CD1c-positive myeloid dendritic cell (primary cell): Measurements from ENCODE around the gene GOLT1A.

ENCODE experiments used
- DNase-seq: peaks from one replicate; pipeline ENCODE4 v3.0.0-alpha.2; 2016; ENCODE audit errors: extremely low spot score

Gene GOLT1A, protein sequence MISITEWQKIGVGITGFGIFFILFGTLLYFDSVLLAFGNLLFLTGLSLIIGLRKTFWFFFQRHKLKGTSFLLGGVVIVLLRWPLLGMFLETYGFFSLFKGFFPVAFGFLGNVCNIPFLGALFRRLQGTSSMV

DNA sequence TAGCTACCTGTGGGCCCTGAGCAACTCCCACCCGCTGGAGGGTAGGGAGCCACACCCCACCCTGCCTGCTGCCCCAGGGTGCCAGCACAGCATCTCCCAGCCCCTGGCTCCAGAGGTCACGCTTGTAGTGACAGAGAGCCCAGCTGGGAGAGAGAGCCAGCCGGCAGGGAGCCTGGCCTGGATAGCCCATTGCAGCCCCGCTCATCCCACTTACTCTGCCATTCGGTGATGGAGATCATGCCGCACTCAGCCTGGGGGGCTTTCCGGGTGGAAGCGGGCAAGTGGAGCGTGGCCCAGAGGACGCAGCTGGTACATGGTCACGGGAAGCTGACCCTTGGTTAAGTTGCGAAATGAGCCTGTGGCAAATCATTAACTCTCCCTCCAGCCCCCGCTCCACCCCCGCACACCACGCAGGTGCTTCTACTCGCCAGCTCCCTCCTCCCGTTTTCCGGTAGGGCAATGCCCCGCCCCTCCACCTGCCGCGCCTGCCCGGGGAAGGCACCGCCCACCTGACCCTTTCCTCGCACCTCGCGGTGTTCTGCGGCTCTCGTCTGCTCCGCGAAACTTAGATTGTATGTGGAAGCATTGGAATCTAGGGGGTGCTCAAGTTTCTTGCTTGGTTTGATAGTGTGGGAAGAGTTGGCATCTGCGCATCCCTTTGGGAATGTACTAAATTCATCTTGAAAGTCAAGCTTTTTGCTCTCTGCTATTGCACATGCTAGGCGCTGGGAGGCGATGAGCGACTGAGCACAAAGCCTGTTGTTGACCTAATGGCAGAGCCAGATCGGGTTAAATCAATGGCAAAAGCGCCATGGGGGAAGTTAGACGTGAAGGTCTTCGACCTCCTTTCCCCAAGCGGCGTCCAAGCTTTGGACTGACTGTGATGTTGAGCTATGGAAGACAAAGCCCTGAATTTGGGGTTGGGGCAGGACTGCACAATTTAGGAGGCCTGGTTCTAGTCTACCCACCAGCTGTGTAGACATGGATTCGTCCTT, at the start of gene GOLT1A:
Gene GOLT1A, minus strand, starts transcription at position 321 of the 995 bp plus-strand sequence. Its CDS starts 82 bp downstream, at position 239.
- DNase-seq: peak; percentile 58

DNA sequence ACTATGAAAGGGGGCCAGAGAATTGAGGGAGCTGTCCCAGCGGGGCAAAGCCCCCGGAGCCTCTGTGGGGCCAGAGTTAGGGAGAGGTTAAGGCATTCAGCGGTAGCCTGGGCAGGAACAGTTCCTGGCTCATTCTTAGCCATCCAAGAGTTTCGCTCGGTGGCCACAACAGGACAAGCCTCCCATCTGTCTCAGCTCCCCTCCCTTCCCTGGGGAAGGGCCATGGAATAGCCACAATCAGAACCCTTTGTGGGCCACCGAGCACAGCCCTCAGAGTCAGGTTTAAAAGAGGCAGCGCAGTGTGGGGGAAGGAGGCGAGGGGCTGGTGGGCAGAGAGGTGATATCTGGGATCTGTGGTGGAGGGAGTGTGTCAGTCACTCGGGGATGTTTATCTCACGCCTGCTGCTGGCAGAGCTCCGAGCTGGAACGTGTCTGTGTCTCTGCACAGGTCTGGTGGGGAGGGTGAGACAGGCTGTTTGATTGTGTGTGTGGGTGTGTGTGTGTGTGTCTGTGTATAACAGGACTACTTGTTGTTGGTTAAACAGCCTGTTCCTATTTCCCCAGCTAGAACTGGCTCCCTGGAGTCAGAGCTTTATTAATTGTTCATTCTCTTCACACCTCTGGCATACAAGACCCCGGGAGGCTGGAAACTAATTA, 49.6 kb upstream of the GOLT1A start:
- no peak for DNase-seq

DNA sequence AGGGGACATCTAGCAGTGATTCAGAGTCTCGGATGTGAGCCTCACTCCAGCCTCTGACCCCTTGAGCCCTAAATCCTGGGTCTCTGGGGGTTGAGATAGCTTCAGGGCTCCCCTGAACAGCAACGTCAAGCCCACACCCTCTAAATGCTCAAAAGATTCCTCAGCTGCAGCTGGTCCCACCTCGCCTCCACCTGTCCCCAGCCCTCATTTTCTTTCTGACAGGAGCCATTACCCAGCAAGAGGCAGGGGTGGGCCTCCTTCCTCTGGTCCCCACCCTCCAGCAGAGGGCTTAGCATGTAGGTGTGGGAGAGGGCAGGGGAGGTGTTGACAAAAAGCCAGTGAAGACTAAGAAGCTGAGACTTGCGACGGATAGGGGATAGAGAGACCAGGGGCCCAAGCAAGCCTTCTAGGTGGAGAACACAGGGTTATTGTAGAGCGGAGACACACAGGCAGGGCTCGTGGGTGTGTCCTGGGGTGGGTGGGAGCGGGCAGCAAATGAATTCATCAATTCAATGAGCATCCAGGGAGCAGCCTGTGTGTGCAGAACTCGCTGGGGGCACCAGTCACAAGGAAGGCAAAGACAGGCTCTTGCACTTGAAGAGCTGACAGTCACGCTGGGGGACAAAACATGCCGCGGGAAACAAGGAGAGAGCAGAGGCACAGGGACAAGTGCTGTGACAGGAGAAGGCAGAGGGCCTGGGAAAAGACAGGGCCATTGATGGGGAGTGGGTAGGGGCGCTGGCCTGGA, 48.9 kb upstream of the GOLT1A start:
- DNase-seq: no peak

DNA sequence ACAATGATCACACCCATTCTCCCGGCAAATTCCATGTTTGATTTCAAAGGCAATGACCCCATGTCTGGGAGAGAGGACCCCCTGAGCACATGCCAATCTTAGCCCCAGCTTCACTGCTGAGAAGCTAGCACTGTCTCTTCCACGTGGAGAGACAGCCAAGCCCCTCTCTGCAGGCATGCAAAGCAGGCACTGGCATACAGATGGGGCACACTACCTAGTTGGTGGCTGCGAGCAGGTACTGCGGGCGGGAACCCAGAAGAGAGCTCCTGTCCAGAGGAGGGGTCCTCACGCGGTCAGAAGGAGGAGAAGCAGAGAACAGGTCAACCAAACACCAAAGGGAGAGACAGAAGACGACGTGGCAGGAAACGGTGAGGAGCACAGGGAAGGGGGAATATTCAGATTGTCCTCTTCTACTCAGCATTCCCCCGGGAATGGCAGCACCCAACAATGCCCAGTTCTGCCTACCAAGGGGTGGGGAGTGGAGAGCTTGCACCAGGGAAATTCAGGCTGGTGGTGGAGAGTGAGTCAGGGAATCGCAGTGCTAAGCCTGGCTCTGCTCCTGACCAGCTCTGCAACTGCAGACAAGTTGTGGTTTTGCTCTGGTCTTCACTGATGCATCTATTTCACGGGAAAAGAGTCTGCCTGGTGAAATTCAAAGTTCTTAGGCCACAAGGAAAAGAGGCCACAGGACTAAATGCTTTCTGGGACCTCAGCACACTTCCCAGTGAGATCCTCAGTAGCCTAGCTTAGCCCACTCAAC, 48.1 kb upstream of the GOLT1A start:
- DNase-seq: no peak

DNA sequence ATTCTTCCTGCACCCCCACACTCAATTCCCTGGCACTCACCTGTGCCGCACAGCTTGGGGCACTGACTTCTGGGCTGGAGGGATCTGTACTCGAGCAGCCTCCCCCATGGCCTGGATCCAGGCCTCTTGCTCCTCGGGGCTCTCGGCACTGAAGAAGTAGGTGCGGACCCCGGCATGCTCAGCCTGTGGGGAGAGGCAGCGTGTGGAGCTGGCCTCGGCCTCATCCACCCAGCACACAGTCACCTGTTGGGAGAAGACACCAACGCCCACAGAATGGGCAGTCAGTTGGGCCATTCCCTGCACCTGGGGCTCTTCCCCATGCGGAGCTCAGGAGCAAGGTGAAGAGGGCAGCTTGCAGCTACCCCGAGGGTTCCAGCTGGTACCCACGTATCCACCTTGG, 47.5 kb upstream of the GOLT1A start:
- no peak for DNase-seq

DNA sequence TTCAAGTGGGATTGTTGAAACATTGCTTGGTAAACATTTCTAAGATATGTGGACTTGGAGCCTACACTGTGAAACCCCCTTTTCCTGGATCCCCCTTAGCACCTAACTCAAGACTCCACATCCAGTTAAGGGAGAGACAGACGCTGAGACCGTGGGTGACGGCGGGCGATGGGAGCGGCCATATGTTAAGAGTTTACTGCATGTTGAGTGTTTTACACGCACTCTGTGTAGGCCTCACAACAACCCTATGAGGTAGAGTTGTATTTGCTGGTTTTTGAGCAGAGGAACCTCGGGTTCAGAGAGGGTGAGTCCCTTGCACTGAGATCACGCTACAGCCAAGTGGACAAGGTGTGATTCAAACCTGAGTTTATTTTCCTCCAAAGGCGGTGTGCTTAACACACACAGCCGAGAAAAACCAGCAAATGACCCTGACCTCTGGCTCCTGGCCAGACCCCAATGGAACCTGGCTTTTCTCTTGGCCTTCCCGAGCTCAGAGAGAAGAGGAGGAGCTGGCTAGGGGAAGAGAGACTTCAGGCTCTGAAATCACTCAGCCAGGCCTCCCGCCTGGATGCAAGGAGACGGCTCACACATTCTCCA, 46.9 kb upstream of the GOLT1A start:
- no peak for DNase-seq

DNA sequence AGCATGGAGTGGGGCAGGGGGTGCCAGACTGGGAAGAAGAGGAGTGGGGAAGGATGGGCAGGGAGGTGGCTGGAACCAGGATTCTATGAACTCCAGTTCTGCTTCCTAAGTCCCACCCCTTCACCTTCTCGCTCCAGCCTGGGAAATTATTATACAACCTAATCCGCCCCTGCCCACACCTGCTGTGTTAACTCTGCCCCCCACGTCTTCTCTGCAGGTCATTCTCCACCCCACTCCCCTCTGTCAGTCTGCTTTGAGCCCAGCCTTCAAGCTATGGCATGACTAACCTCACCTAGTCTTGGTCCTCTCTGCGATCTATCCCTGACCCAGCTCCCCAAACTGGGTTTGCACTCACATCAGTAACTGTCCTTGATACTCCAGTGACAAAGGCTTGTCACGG, 46.0 kb upstream of the GOLT1A start:
- DNase-seq: no peak

DNA sequence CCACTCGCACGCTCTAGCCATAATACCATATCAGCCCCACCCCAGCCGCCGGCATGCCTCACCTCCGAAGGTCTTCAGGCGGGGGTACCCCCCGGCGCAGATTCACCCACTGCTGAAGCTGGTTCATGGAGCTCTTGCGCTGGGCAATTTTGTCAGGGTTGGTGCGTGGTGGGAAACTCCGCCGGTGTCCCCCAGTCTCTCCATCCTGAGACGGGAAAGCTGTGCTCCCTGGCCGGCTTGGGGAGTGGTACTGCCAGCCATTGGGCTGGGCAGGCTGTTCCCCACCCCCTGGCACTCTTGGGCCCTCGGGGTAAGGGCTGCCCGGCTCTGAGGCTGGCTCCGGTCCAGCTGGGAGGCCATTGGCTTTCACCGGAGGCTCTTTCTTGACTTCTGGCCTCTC, 45.4 kb upstream of the GOLT1A start:
- no peak for DNase-seq

DNA sequence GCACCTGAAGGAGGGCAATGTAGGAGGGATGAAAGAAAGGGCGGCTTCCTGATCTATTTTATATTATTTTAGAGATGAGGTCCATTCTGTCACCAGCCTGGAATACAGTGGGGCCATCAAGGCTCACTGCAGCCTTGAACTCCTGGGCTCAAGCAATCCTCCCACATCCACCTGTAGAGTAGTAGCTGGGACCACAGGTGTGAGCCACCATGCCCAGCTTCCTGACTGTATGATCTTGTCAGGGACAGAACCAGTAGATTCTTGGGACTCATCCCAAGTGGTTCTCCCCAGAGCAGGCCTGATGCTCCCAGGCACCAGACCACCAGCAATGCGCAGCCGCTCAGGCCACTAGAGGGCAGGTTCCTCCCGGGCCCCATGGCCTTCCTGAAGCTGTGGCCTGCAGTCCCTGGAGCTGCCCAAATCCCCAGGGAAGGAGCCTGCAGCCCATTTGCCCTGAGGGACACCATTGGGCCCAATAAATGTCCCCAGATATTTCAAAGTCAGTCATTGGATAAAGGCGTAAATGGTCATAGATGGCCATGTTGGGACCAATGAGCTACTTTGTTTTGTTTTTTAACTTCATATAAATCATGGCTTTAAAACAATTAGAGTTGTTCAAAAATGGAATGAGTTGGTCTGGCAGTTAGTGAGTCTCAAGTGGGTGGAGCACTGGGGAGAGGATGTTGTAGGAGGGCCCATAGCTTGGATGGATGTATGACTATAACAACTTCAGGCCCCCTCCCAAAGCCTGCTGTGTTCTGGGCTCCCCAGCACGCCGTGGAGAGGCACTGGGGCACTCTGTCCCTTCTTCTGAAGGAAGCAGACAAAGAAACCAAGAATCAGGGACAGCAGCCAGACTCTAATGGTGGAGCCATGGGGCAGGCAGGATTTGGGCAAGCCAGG, 44.7 kb upstream of the GOLT1A start:
- peak; percentile 53 for DNase-seq

DNA sequence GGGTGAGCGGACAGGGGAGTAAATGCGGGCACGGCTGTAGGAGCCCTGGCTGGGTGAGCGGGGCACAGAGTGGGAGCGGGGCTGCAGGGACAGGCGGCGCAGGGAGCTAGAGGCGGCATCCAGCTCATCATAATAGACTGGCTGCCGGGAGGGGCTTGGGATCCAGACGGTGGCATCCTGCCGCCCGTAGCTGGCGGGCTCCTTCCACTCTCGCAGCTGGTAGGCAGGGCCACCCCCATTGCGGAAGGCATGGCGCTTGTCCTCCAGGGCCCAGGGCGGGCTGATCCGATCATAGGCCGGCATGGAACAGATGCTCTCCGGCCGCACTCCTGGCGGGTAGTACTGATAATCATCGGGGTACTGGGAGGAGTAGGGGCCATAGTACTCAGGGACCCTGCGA, 43.7 kb upstream of the GOLT1A start:
- no peak for DNase-seq

DNA sequence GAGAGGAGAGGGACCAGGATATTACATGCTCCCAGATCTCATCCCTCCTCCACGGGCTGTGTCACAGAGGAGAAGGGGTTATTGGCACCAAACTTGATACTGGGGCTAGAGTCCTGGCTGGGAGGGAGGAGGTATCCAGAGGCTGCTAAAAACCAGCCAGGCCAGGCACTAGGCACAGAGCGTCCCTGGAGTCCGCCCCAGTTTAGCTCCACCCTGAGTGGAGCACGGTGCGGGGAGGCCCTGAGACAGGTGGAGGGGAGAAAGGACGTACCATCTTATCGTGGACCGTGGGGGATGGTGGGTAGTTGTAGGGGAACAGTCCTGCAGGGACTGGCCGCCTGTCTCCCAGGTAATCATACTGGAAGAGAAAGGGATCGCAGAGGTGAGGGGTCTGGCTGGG, 42.7 kb upstream of the GOLT1A start:
- DNase-seq: no peak

DNA sequence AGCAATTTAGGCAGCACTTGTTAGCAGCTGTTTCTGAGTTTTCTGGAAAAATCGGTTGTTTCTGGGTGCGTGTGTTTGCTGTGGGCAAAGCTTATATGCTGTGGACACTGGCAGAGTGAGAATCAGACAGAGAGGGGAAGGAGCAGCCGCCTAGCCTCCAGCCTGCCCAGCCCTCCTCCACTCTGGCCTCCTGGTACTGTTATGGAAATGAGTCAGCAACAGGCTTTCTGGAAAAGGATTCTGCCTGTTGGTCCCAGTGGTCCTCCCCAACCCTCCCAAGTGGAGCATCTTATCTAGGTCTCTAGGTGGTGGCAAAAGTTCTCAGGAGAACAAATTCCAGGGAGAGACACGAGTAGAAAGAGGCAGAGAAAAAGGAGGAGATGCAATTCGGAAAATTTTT, 42.2 kb upstream of the GOLT1A start:
- no peak for DNase-seq

DNA sequence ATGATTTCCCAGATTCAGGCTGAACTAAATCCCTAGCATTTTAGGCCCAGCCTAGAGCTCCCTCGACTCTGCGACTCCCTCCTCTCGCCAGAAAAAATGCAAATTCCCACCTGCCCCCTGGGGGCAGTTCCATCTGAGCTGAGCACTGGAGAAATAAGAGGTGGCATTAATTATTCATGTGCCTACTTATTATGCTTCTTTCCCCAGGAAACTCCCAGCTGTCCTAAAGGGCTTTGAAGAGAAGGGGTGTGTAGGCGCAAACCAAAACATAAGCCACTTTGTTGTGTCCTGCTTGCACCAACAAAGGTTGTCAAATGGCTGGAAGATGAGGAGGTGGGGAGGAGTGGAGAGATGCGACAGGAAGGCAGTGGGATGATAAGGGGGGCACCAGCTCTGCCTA, 41.4 kb upstream of the GOLT1A start:
- no peak for DNase-seq

DNA sequence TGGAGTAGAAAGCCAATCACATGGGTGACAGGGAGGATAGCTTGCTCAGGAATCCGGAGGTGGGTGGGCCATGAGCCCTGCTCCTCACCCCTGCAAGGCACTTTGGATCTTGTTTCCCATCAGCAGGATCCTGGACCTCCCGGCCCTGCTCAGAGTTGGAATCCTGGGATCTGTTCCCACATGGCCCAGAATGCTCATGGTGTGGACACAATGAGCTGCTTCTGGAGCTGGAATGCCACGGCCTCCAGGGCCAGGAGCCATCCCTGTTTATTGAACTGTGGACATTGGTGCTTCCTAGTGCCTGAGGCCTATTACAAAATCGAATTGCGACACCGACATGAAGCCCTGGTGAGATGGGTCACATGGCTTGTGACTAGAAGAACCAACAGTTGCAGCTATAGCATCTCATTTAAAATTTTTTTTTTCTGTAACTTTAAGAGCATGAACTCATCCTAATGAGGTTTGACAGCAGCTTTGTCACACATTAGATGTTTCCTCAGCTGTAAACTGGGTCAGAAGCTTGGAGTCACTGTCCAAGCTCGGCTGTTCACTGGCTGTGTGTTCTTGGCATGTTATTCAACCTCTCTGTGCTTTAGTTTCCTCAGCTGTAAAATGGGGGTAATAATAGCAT, 40.4 kb upstream of the GOLT1A start:
- DNase-seq: peak; percentile 65

DNA sequence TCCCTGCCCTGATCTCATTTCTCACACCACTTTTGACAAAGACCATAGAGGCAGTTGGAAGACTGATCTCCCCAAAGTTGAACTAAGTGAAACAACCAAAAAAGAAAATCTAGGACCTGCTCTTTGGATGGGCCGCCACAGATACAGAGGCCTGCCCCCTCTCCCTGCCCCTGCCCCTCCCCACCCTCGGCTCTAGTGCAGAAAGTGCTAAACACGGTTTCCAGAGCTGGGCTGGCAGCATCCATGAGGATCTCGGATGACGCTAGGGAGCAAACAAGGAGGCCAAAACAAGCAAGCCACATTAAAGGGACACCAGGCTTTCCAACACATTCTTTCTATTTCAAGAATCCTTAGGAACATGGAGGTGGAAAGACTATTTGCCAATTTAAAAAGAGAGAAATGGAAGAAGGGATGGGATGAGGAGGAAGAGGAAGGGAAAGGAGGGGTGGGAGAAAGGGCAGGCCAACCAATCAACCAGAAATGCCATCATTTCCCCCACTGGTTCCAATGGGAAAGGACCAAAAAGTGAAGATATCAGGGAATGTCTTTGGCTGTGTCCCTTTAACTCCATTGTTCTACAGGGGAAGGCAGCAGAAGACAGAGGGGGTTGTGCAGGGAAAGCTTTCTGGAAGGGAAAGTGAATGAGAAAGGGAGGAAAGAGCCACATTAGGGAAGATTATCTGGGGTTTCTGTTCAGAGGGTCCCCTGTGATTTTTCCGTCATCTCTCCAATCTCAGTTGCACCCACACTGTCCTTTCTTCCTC, 38.3 kb upstream of the GOLT1A start:
- DNase-seq: no peak

DNA sequence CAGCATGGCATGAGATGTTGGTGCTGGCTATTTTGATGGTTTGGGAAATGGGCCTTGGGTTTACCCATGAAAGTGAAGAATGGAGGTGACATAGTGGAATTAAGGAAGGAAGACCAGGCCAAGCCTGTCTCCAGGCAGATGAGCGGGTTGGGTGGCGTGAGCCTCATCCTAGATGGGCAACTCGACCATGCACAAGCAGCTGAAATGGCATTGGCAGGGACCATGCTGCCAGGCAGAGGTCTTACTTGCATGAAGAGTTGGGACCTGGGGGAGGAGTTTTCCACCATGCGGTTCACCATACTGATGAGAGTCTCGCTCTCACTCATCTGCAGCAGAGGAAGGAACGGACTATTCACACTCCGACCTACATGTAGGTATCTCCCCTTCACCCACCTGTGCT, 37.5 kb upstream of the GOLT1A start:
- DNase-seq: no peak

DNA sequence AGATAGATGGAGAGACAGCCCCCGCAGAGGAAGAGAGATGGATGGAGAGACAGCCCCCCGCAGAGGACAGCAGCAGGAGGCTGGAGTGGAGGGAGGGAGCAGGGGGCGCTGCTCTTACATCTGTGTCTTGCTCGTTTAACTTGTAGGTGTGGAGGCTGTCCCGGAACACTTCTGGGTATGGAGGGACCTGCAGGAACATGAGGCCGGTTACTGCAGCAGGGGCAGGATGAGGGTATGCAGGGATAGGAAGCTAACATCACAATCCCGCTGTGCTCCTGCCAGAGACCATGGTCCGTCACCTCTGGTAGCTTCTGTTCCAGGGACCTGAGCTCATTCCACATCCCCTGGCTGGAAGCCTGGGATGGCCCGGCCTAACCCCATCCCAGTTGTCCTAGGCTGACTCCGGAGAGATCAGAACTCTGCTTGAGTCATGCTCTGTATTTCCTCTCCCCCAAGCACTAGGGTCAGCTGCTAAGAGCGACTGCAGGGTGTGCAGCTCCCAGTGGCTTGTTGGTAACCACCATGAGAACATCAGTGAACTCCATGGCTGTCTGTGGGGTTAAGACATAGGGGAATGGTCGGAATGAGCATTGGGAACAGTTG, 36.7 kb upstream of the GOLT1A start:
- no peak for DNase-seq

DNA sequence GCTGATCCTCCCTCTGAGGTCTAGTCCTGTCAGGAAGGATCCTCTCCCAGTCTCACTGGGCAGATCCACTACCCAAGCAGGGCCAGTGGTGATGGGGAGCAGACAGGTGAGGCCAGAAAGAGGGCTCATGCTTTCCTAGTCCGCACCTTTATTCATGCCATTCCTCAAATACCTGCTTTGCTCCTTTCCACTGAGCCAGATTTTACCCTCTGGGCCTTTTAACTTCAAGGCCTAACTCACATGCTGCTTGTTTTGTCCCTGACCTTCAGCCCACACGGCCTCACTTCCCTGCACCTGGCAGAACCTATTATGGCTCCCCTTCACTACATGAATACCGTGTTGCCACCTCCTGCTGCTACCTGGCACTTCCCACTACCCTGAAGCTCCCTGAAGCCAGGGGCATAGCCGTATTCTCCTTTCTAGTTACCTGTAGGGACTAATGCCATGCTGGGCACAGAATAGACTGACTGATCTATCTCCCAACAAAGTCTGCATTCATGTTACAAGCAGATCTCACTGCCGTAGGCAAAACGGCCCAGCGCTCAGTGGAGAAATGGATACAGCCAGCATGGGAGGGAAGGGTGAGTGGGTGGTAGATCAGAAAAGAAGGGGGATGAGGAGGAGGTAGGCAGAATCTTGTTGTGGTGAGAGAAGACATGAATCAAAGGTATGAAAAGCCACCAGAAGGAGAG, 36.1 kb upstream of the GOLT1A start:
- no peak for DNase-seq
